Metanephros (tissue), 1 donor: ENCODE measurements around the gene DAZ1. TPM values are rescaled to one million over a fixed set of nuclear protein-coding genes. Genes with fewer than 3 reads are reported as not detected.

Experiments used
- total RNA-seq: library from RNA; depleted of rRNA; stranded (reverse); fragments of >200 nt; gene quantifications from one replicate; pipeline ENCODE4 v1.2.3, GENCODE V29; 2014

The DAZ1 gene
- total RNA-seq = not detected

GRCh38 chrY:23198908-23199307 lies at the start of gene DAZ1:
TSS of gene DAZ1 (minus strand) at chrY:23199008. CDS start at chrY:23198800, 208 bp downstream.

GRCh38 chrY:23219233-23219632 lies 20.4 kb upstream of the DAZ1 start, which contains the start of gene DAZ2:
TSS of gene DAZ2 (plus strand) at chrY:23219533. CDS start at chrY:23219741, 208 bp downstream.

Other genes starting within 250 kb of the DAZ1 start
- gene BPY2, start 214.7 kb downstream of the DAZ1 start, total RNA-seq = not detected
- gene DAZ2, start 20.5 kb upstream of the DAZ1 start, total RNA-seq = not detected